Right hindlimb (tissue), 1 donor: Measurements from ENCODE around the gene STPG4.
"Not testable (repeated sequence)": the region's sequence is repeated elsewhere in the genome, so short reads cannot be mapped to it uniquely, and the experiment has no call there.

Source experiments
- DNase-seq: peaks from one replicate; pipeline ENCODE4 v3.0.0-alpha.2; 2018

Gene STPG4

GRCh38 chr2:47155091-47155876 is at the start of gene STPG4:
Gene STPG4 (minus strand): TSS chr2:47155308. CDS start chr2:47155251, 57 bp downstream.
- DNase-seq = no peak

- no peak for DNase-seq
Measured at GRCh38 chr2:47204691-47205090, 49.6 kb upstream of the STPG4 start.

- no peak for DNase-seq
Measured at GRCh38 chr2:47203995-47204394, 48.9 kb upstream of the STPG4 start.

GRCh38 chr2:47201224-47201623 is 46.1 kb upstream of the STPG4 start:
- DNase-seq = no peak

- no peak for DNase-seq
Measured at GRCh38 chr2:47198985-47199451, 43.9 kb upstream of the STPG4 start.

GRCh38 chr2:47196499-47196898 is 41.4 kb upstream of the STPG4 start:
- DNase-seq = no peak

- DNase-seq = no peak
Measured at GRCh38 chr2:47196046-47196445, 40.9 kb upstream of the STPG4 start.

GRCh38 chr2:47195148-47195547 is 40.0 kb upstream of the STPG4 start:
- DNase-seq = no peak

GRCh38 chr2:47194410-47194809 is 39.3 kb upstream of the STPG4 start:
- DNase-seq = no peak

GRCh38 chr2:47193607-47194006 is 38.5 kb upstream of the STPG4 start:
- DNase-seq = no peak

GRCh38 chr2:47190188-47190881 is 35.2 kb upstream of the STPG4 start:
- DNase-seq = no peak

- DNase-seq = no peak
Measured at GRCh38 chr2:47189635-47190034, 34.5 kb upstream of the STPG4 start.

GRCh38 chr2:47187069-47187468 is 32.0 kb upstream of the STPG4 start:
- no peak for DNase-seq

- no peak for DNase-seq
Measured at GRCh38 chr2:47186351-47186750, 31.2 kb upstream of the STPG4 start.

GRCh38 chr2:47185098-47185497 is 30.0 kb upstream of the STPG4 start:
- not testable (repeated sequence) for DNase-seq

GRCh38 chr2:47181176-47181575 is 26.1 kb upstream of the STPG4 start:
- DNase-seq = no peak

GRCh38 chr2:47180531-47180930 is 25.4 kb upstream of the STPG4 start:
- DNase-seq = no peak

GRCh38 chr2:47179388-47179787 is 24.3 kb upstream of the STPG4 start:
- no peak for DNase-seq

- no peak for DNase-seq
Measured at GRCh38 chr2:47178341-47178740, 23.2 kb upstream of the STPG4 start.

GRCh38 chr2:47177043-47177565 is 22.0 kb upstream of the STPG4 start:
- no peak for DNase-seq

- DNase-seq = peak; percentile 27
Measured at GRCh38 chr2:47174733-47175361, 19.7 kb upstream of the STPG4 start.

GRCh38 chr2:47173986-47174732 is 19.1 kb upstream of the STPG4 start:
- no peak for DNase-seq
